Gastroesophageal sphincter (tissue), 3 donors: ENCODE measurements around the gene CAPN8.

ENCODE experiments used
- POLR2A ChIP-seq, 2 donors: fragments of 450-650 bp; IDR thresholded peaks; one replicate each; pipeline ENCODE4 v1.6.1; 2017; ENCODE audit warnings: antibody characterized with exemption in 2 of 2, mild to moderate bottlenecking in 2 of 2, moderate library complexity in 1 of 2
- POLR2AphosphoS5 ChIP-seq: sonication (generic); formaldehyde crosslinking; IDR thresholded peaks from one replicate; pipeline ENCODE4 v1.6.1; 2017; ENCODE audit warnings: antibody characterized with exemption
- TF ChIP-seq, protein P1 (sequence below), 4 experiments: fragments of 200-600 bp in 2 of 4; fragments of 450-650 bp in 2 of 4; sonication (generic) in 1 of 4; IDR thresholded peaks; one replicate each; pipeline ENCODE4 v1.5.1; 2017 to 2019; ENCODE audit warnings: antibody characterized with exemption in 4 of 4, mild to moderate bottlenecking in 2 of 4, moderate library complexity in 2 of 4

DNA sequence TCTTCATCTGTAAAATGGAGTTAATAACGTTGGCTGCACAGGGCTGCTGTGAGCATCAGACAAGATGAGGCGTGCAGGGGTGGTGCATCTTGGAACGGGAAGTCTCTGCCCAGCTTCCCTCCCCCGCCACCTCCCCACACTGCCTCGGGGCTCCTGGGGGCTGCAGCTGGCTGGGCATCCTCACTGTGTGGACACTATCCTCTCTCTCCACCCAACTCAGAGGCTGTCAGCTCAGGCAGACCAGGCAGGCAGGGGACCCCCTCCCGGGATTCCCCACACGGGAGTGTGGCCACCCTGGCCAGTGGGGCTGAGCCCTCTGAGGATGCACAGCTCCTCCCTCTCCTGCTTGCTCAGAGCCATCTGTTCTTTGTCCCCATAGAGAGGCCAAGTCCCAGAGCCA lies 149.6 kb downstream of the CAPN8 start:
- no peak for TF ChIP-seq POLR2A (IDR thresholded peaks at IDR 0.05)
- no peak for TF ChIP-seq POLR2AphosphoS5
- TF ChIP-seq, protein P1, sequence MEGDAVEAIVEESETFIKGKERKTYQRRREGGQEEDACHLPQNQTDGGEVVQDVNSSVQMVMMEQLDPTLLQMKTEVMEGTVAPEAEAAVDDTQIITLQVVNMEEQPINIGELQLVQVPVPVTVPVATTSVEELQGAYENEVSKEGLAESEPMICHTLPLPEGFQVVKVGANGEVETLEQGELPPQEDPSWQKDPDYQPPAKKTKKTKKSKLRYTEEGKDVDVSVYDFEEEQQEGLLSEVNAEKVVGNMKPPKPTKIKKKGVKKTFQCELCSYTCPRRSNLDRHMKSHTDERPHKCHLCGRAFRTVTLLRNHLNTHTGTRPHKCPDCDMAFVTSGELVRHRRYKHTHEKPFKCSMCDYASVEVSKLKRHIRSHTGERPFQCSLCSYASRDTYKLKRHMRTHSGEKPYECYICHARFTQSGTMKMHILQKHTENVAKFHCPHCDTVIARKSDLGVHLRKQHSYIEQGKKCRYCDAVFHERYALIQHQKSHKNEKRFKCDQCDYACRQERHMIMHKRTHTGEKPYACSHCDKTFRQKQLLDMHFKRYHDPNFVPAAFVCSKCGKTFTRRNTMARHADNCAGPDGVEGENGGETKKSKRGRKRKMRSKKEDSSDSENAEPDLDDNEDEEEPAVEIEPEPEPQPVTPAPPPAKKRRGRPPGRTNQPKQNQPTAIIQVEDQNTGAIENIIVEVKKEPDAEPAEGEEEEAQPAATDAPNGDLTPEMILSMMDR (IDR thresholded peaks at IDR 0.05) = no peak
